ENCODE measurements around the gene NAPB.

DNA sequence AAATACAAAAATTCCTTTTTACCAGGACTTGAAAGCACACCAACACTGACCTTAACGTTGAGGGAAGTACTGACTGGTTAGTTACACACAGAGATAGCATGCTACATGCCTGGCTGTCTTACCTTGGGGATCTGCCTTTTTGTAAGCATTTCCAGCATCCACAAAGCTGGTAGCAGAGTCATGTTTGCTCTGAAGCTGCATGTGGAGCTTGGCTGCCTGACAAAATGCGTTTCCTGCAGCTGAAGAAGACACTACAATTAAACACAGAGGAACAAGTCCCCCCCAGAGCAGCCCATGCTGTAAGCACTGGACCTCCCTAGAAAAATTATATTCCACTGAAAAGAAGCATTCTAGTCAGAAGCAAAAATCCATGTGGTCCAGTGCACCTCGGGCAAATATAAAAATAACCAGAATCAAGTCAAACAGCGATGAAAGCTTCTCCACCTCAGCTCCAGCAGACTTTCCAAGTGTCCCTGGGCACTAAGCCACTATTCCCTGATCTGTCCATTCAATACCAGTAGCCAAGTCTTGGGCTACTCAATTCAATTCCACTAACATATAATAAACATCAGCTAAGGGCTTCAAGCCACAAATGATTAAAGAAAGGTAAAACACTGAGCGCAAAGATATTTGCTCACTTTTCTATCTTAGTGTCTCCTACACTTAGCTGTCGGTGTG lies 24.2 kb downstream of the NAPB start:
- TF ChIP-seq, protein P1, sequence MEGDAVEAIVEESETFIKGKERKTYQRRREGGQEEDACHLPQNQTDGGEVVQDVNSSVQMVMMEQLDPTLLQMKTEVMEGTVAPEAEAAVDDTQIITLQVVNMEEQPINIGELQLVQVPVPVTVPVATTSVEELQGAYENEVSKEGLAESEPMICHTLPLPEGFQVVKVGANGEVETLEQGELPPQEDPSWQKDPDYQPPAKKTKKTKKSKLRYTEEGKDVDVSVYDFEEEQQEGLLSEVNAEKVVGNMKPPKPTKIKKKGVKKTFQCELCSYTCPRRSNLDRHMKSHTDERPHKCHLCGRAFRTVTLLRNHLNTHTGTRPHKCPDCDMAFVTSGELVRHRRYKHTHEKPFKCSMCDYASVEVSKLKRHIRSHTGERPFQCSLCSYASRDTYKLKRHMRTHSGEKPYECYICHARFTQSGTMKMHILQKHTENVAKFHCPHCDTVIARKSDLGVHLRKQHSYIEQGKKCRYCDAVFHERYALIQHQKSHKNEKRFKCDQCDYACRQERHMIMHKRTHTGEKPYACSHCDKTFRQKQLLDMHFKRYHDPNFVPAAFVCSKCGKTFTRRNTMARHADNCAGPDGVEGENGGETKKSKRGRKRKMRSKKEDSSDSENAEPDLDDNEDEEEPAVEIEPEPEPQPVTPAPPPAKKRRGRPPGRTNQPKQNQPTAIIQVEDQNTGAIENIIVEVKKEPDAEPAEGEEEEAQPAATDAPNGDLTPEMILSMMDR (IDR thresholded peaks at IDR 0.05): no peak
- no peak for TF ChIP-seq ZFX (IDR thresholded peaks at IDR 0.05; ENCODE audit: borderline replicate concordance)

Data from 22Rv1 (cell line).